Ishikawa (cell line): ENCODE results near the gene SOS1.

ENCODE experiments used
- CEBPB ChIP-seq: IDR thresholded peaks from 2 replicates; pipeline ENCODE4 v1.6.1; 2012
- CREB1 ChIP-seq: IDR thresholded peaks from 2 replicates; pipeline ENCODE4 v1.6.1; 2012; ENCODE audit warnings: low read depth
- EGR1 ChIP-seq: IDR thresholded peaks from 2 replicates; pipeline ENCODE4 v1.6.1; 2012
- EP300 ChIP-seq: IDR thresholded peaks from 2 replicates; pipeline ENCODE4 v1.6.1; 2012; ENCODE audit warnings: borderline replicate concordance
- FOXM1 ChIP-seq: IDR thresholded peaks from 2 replicates; pipeline ENCODE4 v1.6.1; 2012; ENCODE audit warnings: low read depth, borderline replicate concordance
- RAD21 ChIP-seq: IDR thresholded peaks from 2 replicates; pipeline ENCODE4 v1.6.1; 2012; ENCODE audit warnings: low read depth
- TAF1 ChIP-seq: IDR thresholded peaks from 2 replicates; pipeline ENCODE4 v1.6.1; 2012; ENCODE audit warnings: low read depth, mild to moderate bottlenecking
- TEAD4 ChIP-seq: IDR thresholded peaks from 2 replicates; pipeline ENCODE4 v1.6.1; 2012
- YY1 ChIP-seq: IDR thresholded peaks from 2 replicates; pipeline ENCODE4 v1.6.1; 2012; ENCODE audit warnings: low read depth
- ZBTB7A ChIP-seq: IDR thresholded peaks from 2 replicates; pipeline ENCODE4 v1.6.1; 2012; ENCODE audit warnings: low read depth
- TF ChIP-seq, protein P1 (sequence below): IDR thresholded peaks from 2 replicates; pipeline ENCODE4 v1.6.1; 2012
- TF ChIP-seq, protein P2 (sequence below): IDR thresholded peaks from 2 replicates; pipeline ENCODE4 v1.6.1; 2012; ENCODE audit warnings: low read depth, mild to moderate bottlenecking

DNA sequence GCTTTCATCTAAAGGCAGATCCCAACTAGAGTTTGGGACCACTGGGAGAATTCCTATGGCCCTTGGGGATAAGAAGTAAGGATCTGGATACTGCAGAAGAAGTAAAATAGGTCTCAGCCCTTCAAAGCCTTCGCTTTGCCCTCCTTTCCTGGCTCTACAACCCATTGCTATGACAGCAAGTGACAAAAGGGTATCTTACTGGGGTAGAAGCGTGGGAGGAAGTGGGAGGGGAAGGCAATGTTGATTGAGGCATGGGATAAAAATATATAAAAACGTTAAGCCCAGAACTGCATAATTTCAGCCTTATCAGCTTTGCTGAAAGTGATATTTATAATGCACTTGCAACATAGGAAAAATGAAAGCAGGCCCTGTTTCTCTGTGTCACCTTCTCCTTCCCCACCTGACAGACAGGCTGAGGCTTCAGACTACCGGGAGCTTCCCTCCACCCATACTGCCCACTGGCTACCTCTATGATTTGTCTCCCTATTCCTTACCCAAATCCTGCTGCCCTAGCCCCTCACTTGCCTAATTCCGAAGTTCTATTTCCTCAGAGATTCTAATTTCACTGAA is 14.9 kb upstream of the SOS1 start:
- no peak for TF ChIP-seq CREB1
- TF ChIP-seq, protein P1, sequence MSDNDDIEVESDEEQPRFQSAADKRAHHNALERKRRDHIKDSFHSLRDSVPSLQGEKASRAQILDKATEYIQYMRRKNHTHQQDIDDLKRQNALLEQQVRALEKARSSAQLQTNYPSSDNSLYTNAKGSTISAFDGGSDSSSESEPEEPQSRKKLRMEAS, result no peak
- no peak for TF ChIP-seq RAD21
- no peak for TF ChIP-seq FOXM1
- no peak for TF ChIP-seq EP300
- TF ChIP-seq TAF1, result no peak
- TF ChIP-seq, protein P2, sequence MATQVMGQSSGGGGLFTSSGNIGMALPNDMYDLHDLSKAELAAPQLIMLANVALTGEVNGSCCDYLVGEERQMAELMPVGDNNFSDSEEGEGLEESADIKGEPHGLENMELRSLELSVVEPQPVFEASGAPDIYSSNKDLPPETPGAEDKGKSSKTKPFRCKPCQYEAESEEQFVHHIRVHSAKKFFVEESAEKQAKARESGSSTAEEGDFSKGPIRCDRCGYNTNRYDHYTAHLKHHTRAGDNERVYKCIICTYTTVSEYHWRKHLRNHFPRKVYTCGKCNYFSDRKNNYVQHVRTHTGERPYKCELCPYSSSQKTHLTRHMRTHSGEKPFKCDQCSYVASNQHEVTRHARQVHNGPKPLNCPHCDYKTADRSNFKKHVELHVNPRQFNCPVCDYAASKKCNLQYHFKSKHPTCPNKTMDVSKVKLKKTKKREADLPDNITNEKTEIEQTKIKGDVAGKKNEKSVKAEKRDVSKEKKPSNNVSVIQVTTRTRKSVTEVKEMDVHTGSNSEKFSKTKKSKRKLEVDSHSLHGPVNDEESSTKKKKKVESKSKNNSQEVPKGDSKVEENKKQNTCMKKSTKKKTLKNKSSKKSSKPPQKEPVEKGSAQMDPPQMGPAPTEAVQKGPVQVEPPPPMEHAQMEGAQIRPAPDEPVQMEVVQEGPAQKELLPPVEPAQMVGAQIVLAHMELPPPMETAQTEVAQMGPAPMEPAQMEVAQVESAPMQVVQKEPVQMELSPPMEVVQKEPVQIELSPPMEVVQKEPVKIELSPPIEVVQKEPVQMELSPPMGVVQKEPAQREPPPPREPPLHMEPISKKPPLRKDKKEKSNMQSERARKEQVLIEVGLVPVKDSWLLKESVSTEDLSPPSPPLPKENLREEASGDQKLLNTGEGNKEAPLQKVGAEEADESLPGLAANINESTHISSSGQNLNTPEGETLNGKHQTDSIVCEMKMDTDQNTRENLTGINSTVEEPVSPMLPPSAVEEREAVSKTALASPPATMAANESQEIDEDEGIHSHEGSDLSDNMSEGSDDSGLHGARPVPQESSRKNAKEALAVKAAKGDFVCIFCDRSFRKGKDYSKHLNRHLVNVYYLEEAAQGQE, result no peak
- no peak for TF ChIP-seq YY1
- TF ChIP-seq TEAD4, result no peak
- no peak for TF ChIP-seq CEBPB
- TF ChIP-seq ZBTB7A, result no peak
- TF ChIP-seq EGR1, result no peak
